Mesenchymal stem cell (in vitro differentiated cells and primary cell): ENCODE results near the gene TMEM132E.

ENCODE experiments used
- DNase-seq: peaks from one replicate; pipeline ENCODE4 v3.0.0-alpha.2; 2013
- H2AFZ ChIP-seq: one replicate; pipeline ENCODE4 v1.6.1; 2013; ENCODE audit warnings: low read depth, mild to moderate bottlenecking, control low read depth, inconsistent platforms, low read length, moderate library complexity
- H2AK5ac ChIP-seq: 2 replicates; pipeline ENCODE4 v1.6.1; 2013; ENCODE audit warnings: low read length, moderate library complexity, mild to moderate bottlenecking, inconsistent platforms; ENCODE audit not compliant: severe bottlenecking
- H2BK120ac ChIP-seq: one replicate; pipeline ENCODE4 v1.6.1; 2013; ENCODE audit warnings: low read depth, mild to moderate bottlenecking, inconsistent platforms, low read length, moderate library complexity
- H2BK12ac ChIP-seq, 2 experiments: one replicate each; pipeline ENCODE4 v1.6.1; 2013; ENCODE audit warnings: inconsistent platforms in 2 of 2, low read length in 2 of 2, mild to moderate bottlenecking in 2 of 2, moderate library complexity in 2 of 2, control low read depth in 1 of 2
- H2BK15ac ChIP-seq: one replicate; pipeline ENCODE4 v1.6.1; 2013; ENCODE audit warnings: mild to moderate bottlenecking, low read depth, inconsistent platforms; ENCODE audit not compliant: poor library complexity, severe bottlenecking
- H2BK5ac ChIP-seq: 2 replicates; pipeline ENCODE4 v1.6.1; 2013; ENCODE audit warnings: low read depth, mild to moderate bottlenecking, low read length, control low read depth, inconsistent platforms; ENCODE audit not compliant: poor library complexity, severe bottlenecking
- H3K14ac ChIP-seq, 2 experiments: one replicate each; pipeline ENCODE4 v1.6.1; 2013; ENCODE audit warnings: inconsistent platforms in 2 of 2, low read length in 2 of 2, control low read depth in 1 of 2, mild to moderate bottlenecking in 1 of 2, moderate library complexity in 1 of 2
- H3K18ac ChIP-seq, 2 experiments: one replicate each; pipeline ENCODE4 v1.6.1; 2013; ENCODE audit warnings: inconsistent platforms in 2 of 2, low read length in 2 of 2, control low read depth in 1 of 2, low read depth in 1 of 2, mild to moderate bottlenecking in 1 of 2
- H3K23ac ChIP-seq, 2 experiments: one replicate each; pipeline ENCODE4 v1.6.1; 2013; ENCODE audit warnings: inconsistent platforms in 2 of 2, low read length in 2 of 2, mild to moderate bottlenecking in 2 of 2, moderate library complexity in 2 of 2, control low read depth in 1 of 2
- H3K27ac ChIP-seq: 2 replicates; pipeline ENCODE4 v1.5.1; 2013; ENCODE audit warnings: mild to moderate bottlenecking, moderate library complexity, low read length, control low read depth, inconsistent platforms; ENCODE audit not compliant: poor library complexity, severe bottlenecking
- H3K27me3 ChIP-seq, 2 experiments: 2 replicates each; pipeline versions ENCODE4 v1.6.1 to v1.7.0; 2013; ENCODE audit warnings: low read length in 2 of 2, mild to moderate bottlenecking in 2 of 2, moderate library complexity in 2 of 2, control low read depth in 1 of 2, inconsistent platforms in 1 of 2; ENCODE audit not compliant: control insufficient read depth in 1 of 2, insufficient read depth in 1 of 2
- H3K36me3 ChIP-seq, 2 experiments: 2 replicates each; pipeline versions ENCODE4 v1.6.1 to v1.7.0; 2013; ENCODE audit warnings: low read length in 2 of 2, control low read depth in 1 of 2, inconsistent platforms in 1 of 2, low read depth in 1 of 2, mild to moderate bottlenecking in 1 of 2; ENCODE audit not compliant: insufficient read depth in 2 of 2, control insufficient read depth in 1 of 2
- H3K4ac ChIP-seq, 2 experiments: one replicate each; pipeline ENCODE4 v1.6.1; 2013; ENCODE audit warnings: inconsistent platforms in 2 of 2, low read length in 2 of 2, mild to moderate bottlenecking in 2 of 2, moderate library complexity in 2 of 2, control low read depth in 1 of 2, low read depth in 1 of 2
- H3K4me1 ChIP-seq: 2 replicates; pipeline ENCODE4 v1.6.1; 2013; ENCODE audit warnings: low read depth, low read length, control low read depth; ENCODE audit not compliant: control insufficient read depth, insufficient read depth
- H3K4me2 ChIP-seq: 2 replicates; pipeline ENCODE4 v1.6.1; 2013; ENCODE audit warnings: low read length, mild to moderate bottlenecking, inconsistent platforms; ENCODE audit not compliant: poor library complexity, severe bottlenecking
- H3K4me3 ChIP-seq, 2 experiments: 2 replicates each; pipeline versions ENCODE4 v1.5.1 to v1.7.0; 2013; ENCODE audit warnings: low read length in 2 of 2, mild to moderate bottlenecking in 2 of 2, control low read depth in 1 of 2, low read depth in 1 of 2; ENCODE audit not compliant: insufficient read depth in 1 of 2
- H3K79me1 ChIP-seq: replicated peaks from 2 replicates; pipeline ENCODE4 v1.6.1; 2013; ENCODE audit warnings: mild to moderate bottlenecking, control low read depth, low read length, inconsistent platforms; ENCODE audit not compliant: poor library complexity, severe bottlenecking
- H3K9ac ChIP-seq: 2 replicates; pipeline ENCODE4 v1.7.0; 2013; ENCODE audit warnings: mild to moderate bottlenecking, low read length, moderate library complexity
- H3K9me3 ChIP-seq: 2 replicates; pipeline ENCODE4 v1.7.0; 2013; ENCODE audit warnings: mild to moderate bottlenecking, low read length; ENCODE audit not compliant: control insufficient read depth
- H4K8ac ChIP-seq: one replicate; pipeline ENCODE4 v1.6.1; 2013; ENCODE audit warnings: inconsistent platforms, mild to moderate bottlenecking, low read length, moderate library complexity
- H4K91ac ChIP-seq: one replicate; pipeline ENCODE4 v1.6.1; 2013; ENCODE audit warnings: mild to moderate bottlenecking, low read length, inconsistent platforms
- WGBS: methylation state at CpG from one replicate; pipeline ENCODE4 v1.1.7; 2013; ENCODE audit warnings: mixed read lengths; 5-methylcytosine and 5-hydroxymethylcytosine counted together

TMEM132E gene

DNA sequence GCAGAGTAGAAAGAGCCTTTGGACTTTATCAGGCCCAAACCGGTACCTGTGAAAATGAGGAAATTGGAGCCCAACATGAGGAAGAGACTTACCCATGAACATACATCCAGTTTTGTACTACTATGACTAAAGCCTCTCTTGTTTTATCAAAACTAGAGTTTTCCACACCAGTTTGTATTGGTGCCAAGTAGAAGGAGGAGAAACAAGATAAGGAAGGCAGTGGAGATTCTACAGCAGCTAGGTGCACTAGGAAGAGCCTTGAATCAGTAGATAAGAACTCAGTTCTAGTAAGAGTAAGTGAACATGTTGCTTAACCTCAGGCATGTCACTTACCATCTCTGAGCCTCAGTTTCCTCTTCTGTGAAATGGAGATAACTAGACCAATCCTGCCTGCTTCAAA is 13.7 kb upstream of the TMEM132E start:
- no peak overlapping the region for H2BK12ac ChIP-seq
- H4K91ac ChIP-seq: no peak overlapping the region
- H2AK5ac ChIP-seq: no peak overlapping the region
- no peak for DNase-seq
- H3K4ac ChIP-seq: no peak overlapping the region
- no peaks in the 10 kb centered on the region for H3K79me1 ChIP-seq
- no peak overlapping the region for H2BK5ac ChIP-seq
- H3K4me3 ChIP-seq: no peak overlapping the region
- H3K4me1 ChIP-seq: no peaks in the 10 kb centered on the region
- 60% methylated on average over 1 of the region's 1 CpG for WGBS
- H3K4me2 ChIP-seq: no peak overlapping the region
- no peak overlapping the region for H2BK15ac ChIP-seq
- no peak overlapping the region for H3K9ac ChIP-seq
- no peaks in the 10 kb centered on the region for H3K9me3 ChIP-seq
- H3K27me3 ChIP-seq: peaks cover 0 to 57% of the 10 kb centered on the region in 2 experiments
- H3K27ac ChIP-seq: no peak overlapping the region
- no peak overlapping the region for H2BK120ac ChIP-seq
- no peak overlapping the region for H4K8ac ChIP-seq
- no peak overlapping the region for H3K23ac ChIP-seq
- H3K14ac ChIP-seq: no peak overlapping the region
- H3K36me3 ChIP-seq: no peaks in the 10 kb centered on the region
- H2AFZ ChIP-seq: no peak overlapping the region
- no peak overlapping the region for H3K18ac ChIP-seq

DNA sequence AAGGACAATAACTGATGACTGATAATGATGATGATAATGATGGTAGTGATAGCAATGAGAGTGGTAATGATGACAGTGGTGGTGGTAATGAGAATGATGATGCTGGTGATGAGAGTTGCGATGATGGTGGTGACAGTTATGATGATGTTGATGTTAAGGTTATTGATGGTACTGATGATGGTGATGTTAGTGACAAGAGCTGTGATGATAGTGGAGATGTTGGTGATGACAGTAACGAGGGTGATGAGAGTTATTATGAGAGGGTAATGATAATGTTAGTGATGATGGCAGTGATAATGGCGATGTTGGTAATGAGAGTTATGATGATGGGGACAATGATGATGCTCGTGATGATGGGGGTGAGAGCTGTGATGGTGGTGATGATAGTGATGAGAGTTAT is 13.2 kb upstream of the TMEM132E start:
- H3K27ac ChIP-seq: no peak overlapping the region
- WGBS: 72% methylated on average over 4 of the region's 4 CpGs

DNA sequence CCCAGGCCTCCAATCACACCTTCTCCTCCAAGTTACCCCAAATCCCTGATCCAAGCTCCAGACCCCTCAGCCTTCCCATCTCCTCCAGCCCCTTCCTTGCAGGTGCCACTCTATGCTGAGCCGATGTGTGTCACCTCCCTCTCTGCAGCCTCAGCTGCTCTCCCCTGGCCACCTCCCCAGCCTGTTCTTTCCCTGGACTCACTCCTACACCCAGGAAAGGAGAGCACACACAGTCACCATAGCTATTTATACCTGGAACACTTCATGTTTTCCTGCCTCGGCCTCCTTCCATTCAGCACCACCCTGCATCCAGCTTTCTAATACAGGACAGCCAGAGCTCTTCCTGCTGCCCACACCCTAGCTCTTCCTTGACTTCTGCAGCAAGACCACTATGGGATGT is 12.5 kb upstream of the TMEM132E start:
- Histone ChIP-seq H4K8ac (no peak overlapping the region), H3K14ac (no peak overlapping the region), H3K4me3 (no peak overlapping the region), H3K36me3 (no peaks in the 10 kb centered on the region), H2BK120ac (no peak overlapping the region), H3K27me3 (peaks cover 0 to 68% of the 10 kb centered on the region in 2 experiments), H3K18ac (no peak overlapping the region), H2BK12ac (no peak overlapping the region), H2AFZ (no peak overlapping the region), H3K27ac (no peak overlapping the region), H3K23ac (no peak overlapping the region), H2BK5ac (no peak overlapping the region), H2BK15ac (no peak overlapping the region), H2AK5ac (no peak overlapping the region), H4K91ac (no peak overlapping the region), H3K4ac (no peak overlapping the region), H3K4me1 (no peaks in the 10 kb centered on the region), H3K79me1 (no peaks in the 10 kb centered on the region), H3K9ac (no peak overlapping the region), H3K4me2 (no peak overlapping the region), H3K9me3 (no peaks in the 10 kb centered on the region)
- DNase-seq: no peak
- WGBS: 79% methylated on average over 2 of the region's 2 CpGs

More for the DNA sequence above, 13.2 kb upstream of the TMEM132E start:
- H3K9me3 ChIP-seq: no peaks in the 10 kb centered on the region
- H3K4me2 ChIP-seq: no peak overlapping the region
- no peaks in the 10 kb centered on the region for H3K4me1 ChIP-seq
- H4K8ac ChIP-seq: no peak overlapping the region
- H2AK5ac ChIP-seq: no peak overlapping the region
- H2BK120ac ChIP-seq: no peak overlapping the region
- H3K79me1 ChIP-seq: no peaks in the 10 kb centered on the region
- peaks cover 0 to 61% of the 10 kb centered on the region in 2 experiments for H3K27me3 ChIP-seq
- H3K14ac ChIP-seq: no peak overlapping the region
- H2BK15ac ChIP-seq: no peak overlapping the region
- no peak overlapping the region for H2BK5ac ChIP-seq
- no peak for DNase-seq
- no peak overlapping the region for H2BK12ac ChIP-seq
- no peak overlapping the region for H4K91ac ChIP-seq
- no peak overlapping the region for H3K23ac ChIP-seq
- H3K4me3 ChIP-seq: no peak overlapping the region
- no peak overlapping the region for H3K18ac ChIP-seq
- H3K36me3 ChIP-seq: no peaks in the 10 kb centered on the region
- no peak overlapping the region for H3K4ac ChIP-seq
- no peak overlapping the region for H3K9ac ChIP-seq
- no peak overlapping the region for H2AFZ ChIP-seq

DNA sequence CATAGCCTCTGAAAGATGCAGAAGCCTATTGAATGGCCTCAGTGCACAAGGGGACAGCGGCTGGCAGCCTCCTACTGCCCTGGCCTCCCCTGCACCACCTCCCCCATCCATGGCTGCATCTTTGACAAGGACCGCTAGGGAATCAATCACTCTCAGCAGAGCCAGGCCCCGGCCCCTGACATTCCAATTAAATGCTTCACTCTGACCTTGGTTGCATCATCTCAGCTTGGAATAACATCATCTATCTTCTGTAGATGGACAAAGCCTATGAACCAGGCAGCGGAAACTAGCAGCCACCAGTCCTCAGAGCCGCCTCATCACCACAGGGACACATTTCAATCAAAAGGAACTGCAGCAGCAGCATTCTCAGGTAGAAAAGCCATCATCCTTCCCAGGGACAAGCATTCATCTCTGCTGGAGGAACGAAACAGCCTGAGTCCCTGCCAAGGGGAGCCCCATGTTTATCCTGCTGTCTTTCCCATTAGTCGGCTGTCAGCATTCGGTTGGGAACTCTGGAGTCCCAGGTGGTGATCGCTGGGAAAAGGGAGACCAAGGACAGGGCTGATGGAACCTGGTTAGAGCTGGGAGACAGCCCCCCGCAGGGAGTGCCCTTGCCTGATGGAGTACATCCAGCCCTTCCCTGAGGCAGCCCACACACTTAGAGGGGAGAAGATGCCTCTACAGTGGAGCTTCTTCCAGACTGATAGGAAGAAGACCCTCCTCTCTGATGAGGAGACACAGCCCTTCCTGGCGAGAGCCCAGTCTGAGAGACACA is 11.5 kb upstream of the TMEM132E start:
- Histone ChIP-seq H3K79me1 (no peaks in the 10 kb centered on the region), H4K8ac (no peak overlapping the region), H2AK5ac (no peak overlapping the region), H3K4me2 (no peak overlapping the region), H2AFZ (no peak overlapping the region), H3K9me3 (no peaks in the 10 kb centered on the region), H2BK15ac (no peak overlapping the region), H3K4me1 (no peaks in the 10 kb centered on the region), H3K27me3 (peaks cover 0 to 68% of the 10 kb centered on the region in 2 experiments), H3K4me3 (no peak overlapping the region), H3K14ac (no peak overlapping the region), H2BK5ac (no peak overlapping the region), H3K23ac (no peak overlapping the region), H3K4ac (no peak overlapping the region), H3K9ac (no peak overlapping the region), H2BK12ac (no peak overlapping the region), H3K27ac (no peak overlapping the region), H3K36me3 (no peaks in the 10 kb centered on the region), H3K18ac (no peak overlapping the region), H4K91ac (no peak overlapping the region), H2BK120ac (no peak overlapping the region)
- no peak for DNase-seq
- WGBS: 55% methylated on average over 11 of the region's 11 CpGs
